ENCODE data around the gene DLK1. TPM values are rescaled to one million over a fixed set of nuclear protein-coding genes. Genes with fewer than 3 reads are reported as not detected.

The DLK1 gene
- total and polyA plus RNA-seq, 8 donors: 0.05 to 24.6 (median 3.5) TPM; not detected in 4

DNA sequence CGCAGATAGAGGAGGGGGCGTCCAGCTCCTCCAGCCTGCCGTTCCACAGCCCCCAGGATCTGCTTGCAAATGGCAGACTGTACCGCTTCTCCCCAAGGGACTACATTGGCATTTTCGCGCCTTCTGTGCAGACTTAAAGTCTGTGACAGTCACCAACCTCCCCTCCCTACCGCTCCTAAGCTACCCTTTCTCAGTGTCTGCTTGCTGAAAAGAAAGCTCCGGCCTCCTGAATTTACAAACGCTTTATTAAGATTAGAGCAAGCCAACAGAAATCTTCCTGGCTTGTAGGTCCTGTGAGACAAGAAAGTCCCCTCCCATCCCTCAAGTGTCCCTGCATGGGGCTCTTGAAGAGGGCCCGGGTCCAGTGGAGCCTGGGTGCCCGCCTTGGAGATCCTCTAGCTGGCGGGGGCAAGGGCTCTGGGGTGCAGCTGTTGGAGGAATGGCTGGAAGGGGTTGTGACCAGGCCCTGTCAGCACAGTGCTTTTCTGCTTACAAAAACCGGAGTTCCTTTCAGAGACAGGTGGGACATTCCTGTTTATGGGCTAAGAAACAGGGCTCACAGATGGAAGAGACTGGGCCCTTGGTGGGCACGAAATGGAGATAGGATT lies 2.8 kb upstream of the DLK1 start:
- Histone ChIP-seq H3K4me1 (peaks cover 0 to 9% (median 2%) of the 10 kb centered on the region in 4 donors), H3K27ac (no peak overlapping the region), H3K9me3 (peaks cover 0 to 8% (median 0%) of the 10 kb centered on the region in 4 donors), H3K36me3 (no peaks in the 10 kb centered on the region), H3K4me3 (no peak overlapping the region), H3K27me3 (peaks cover 19 to 90% (median 46%) of the 10 kb centered on the region in 3 donors)
- intact Hi-C loops (cut with DNase I; ENCODE audit: low total_unique reads): no loop called here
- no peak for DNase-seq
- WGBS, 5 donors: 55 to 68% (median 62%) methylated on average over 13 to 14 of the region's 14 CpGs
- TF ChIP-seq, protein P1, sequence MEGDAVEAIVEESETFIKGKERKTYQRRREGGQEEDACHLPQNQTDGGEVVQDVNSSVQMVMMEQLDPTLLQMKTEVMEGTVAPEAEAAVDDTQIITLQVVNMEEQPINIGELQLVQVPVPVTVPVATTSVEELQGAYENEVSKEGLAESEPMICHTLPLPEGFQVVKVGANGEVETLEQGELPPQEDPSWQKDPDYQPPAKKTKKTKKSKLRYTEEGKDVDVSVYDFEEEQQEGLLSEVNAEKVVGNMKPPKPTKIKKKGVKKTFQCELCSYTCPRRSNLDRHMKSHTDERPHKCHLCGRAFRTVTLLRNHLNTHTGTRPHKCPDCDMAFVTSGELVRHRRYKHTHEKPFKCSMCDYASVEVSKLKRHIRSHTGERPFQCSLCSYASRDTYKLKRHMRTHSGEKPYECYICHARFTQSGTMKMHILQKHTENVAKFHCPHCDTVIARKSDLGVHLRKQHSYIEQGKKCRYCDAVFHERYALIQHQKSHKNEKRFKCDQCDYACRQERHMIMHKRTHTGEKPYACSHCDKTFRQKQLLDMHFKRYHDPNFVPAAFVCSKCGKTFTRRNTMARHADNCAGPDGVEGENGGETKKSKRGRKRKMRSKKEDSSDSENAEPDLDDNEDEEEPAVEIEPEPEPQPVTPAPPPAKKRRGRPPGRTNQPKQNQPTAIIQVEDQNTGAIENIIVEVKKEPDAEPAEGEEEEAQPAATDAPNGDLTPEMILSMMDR (IDR thresholded peaks at IDR 0.05): no peak
- no peak for TF ChIP-seq EP300 (IDR thresholded peaks at IDR 0.05)
- no peak for TF ChIP-seq POLR2A (IDR thresholded peaks at IDR 0.05)
- TF ChIP-seq POLR2AphosphoS5 (IDR thresholded peaks at IDR 0.05): no peak

DNA sequence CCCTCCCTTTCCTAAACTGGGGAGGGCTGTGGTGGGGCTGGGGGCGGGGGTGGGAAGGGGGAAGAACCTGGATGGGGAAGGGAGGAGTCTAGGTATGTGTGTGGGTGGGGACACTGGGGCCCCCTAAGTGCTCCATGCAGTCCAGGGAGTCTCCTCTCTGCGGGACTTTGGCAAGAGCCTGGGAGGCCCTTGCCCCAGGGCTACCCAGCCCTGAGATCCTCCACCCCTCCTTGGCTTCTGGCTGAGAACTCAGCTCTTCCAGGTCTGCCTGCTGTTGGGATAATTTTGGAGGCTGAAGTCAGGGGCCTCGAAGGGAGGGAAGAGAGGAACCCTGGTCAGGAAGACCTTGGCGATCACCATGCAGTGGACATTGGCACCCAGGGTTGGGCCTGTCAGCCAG lies 2.2 kb upstream of the DLK1 start:
- TF ChIP-seq EP300 (IDR thresholded peaks at IDR 0.05): no peak
- TF ChIP-seq POLR2A (IDR thresholded peaks at IDR 0.05): no peak
- TF ChIP-seq, protein P1 (IDR thresholded peaks at IDR 0.05): no peak
- no peak for TF ChIP-seq POLR2AphosphoS5 (IDR thresholded peaks at IDR 0.05)
- WGBS, 5 donors: 68 to 84% (median 81%) methylated on average over 3 to 4 of the region's 4 CpGs
- H3K4me1 ChIP-seq: peaks cover 0 to 9% (median 2%) of the 10 kb centered on the region in 4 donors
- H3K9me3 ChIP-seq: peaks cover 0 to 8% (median 0%) of the 10 kb centered on the region in 4 donors
- H3K36me3 ChIP-seq: no peaks in the 10 kb centered on the region
- H3K27me3 ChIP-seq: peaks cover 19 to 92% (median 46%) of the 10 kb centered on the region in 3 donors
- no peak overlapping the region for H3K4me3 ChIP-seq
- intact Hi-C loops (cut with DNase I; ENCODE audit: low total_unique reads): no loop called here
- no peak overlapping the region for H3K27ac ChIP-seq
- no peak for DNase-seq

DNA sequence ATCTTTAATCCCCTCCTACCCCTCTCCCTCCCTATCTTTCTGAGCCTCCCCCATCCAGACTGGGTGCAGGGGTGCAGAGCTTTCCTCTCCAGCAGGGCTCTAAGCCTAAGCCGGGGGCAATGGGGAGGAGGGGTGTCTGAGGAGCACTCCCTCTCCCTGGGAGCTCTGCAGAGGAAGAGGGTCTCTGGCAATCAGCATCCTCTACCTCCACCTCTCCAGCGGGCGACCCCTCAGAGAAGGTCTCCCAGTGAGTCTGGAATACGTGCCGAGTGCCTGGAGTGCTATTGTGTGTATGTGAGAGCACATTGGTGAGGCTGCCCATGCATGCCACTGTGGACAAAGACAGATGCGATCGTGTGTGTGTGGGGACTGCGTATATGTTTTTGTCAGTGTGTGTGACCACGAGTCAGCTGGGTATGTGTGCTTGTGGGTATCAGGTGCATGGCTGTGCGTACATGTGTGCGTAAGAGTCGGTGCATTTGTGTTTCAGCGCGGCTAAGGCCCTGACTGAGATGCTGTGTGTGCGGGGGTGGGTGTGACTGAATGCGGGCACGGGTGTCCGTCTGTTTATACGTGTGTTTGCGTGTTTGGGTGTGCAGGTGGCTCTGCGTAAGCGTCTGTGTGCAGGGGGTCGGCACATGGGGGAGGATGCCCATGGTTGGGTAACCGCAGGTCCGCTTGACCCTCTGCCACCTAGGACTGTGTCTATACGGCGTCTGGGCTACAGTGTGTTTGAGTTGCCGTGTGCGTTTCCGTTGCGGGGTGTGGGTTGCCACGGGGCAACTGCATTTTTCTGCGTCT lies 905 bp upstream of the DLK1 start:
- whole genome bisulfite sequencing, 5 donors: 78 to 85% (median 81%) methylated on average over 32 to 33 of the region's 33 CpGs
- Histone ChIP-seq H3K36me3 (no peaks in the 10 kb centered on the region), H3K4me3 (no peak overlapping the region), H3K9me3 (peaks cover 0 to 8% (median 0%) of the 10 kb centered on the region in 4 donors), H3K4me1 (peaks cover 0 to 9% (median 2%) of the 10 kb centered on the region in 4 donors), H3K27ac (no peak overlapping the region), H3K27me3 (peaks cover 19 to 92% (median 48%) of the 10 kb centered on the region in 3 donors)
- TF ChIP-seq, protein P1 (IDR thresholded peaks at IDR 0.05): no peak
- TF ChIP-seq POLR2AphosphoS5 (IDR thresholded peaks at IDR 0.05) (no peak), EP300 (IDR thresholded peaks at IDR 0.05) (no peak), POLR2A (IDR thresholded peaks at IDR 0.05) (no peak)
- no peak for DNase-seq
- intact Hi-C loops (cut with DNase I; ENCODE audit: low total_unique reads): no loop called here

DNA sequence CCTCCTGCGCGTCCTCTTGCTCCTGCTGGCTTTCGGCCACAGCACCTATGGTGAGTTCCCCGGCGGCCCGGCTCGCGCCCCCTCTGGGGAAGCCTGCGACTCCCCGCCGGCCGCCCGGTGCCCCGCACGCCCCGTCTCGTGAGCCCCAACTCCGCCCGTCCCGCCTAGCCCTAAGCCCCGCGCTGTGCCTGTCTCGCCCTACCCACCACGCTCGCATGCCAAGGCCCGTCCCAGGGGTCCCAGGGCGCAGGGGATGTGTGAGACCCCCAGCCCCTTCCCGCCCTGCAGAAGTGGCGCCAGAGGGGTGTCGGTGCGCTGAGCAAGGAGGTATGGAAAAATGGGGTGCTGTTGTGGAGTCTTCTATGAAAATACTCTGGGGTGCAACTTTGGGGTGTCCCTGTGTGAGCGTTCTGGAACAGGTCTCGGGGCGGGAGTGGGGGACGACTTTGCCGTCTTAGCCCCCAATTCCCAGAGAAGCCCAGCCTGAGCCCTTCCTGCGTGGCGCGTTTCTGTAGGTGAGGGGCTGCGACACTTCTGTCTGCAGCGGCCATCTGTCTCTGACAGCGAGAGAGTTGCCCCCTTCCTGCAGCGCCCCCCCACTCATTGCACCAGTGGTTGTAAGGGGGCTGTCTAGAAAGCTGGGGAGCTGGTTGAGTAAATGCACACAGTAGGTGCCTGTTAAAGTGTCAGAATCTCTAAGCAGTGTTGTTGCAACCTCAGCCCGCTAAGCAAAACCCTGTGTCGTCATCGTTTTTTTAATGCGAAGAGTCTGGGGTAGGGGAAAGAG lies 587 bp downstream of the DLK1 start:
- intact Hi-C loops (cut with DNase I; ENCODE audit: low total_unique reads): no loop called here
- peaks cover 0 to 9% (median 2%) of the 10 kb centered on the region in 4 donors for H3K4me1 ChIP-seq
- TF ChIP-seq POLR2A (IDR thresholded peaks at IDR 0.05) (no peak), EP300 (IDR thresholded peaks at IDR 0.05) (no peak), POLR2AphosphoS5 (IDR thresholded peaks at IDR 0.05) (no peak)
- TF ChIP-seq, protein P1 (IDR thresholded peaks at IDR 0.05): no peak
- peaks cover 19 to 99% (median 48%) of the 10 kb centered on the region in 3 donors for H3K27me3 ChIP-seq
- H3K36me3 ChIP-seq: no peaks in the 10 kb centered on the region
- no peak overlapping the region for H3K27ac ChIP-seq
- peaks cover 0 to 8% (median 0%) of the 10 kb centered on the region in 4 donors for H3K9me3 ChIP-seq
- 9 to 19% (median 10%) methylated on average over 10 to 47 of the region's 47 CpGs for whole genome bisulfite sequencing, 5 donors
- no peak for DNase-seq
- H3K4me3 ChIP-seq: no peak overlapping the region
